ENCODE measurements around the gene SPECC1.
"Not testable (repeated sequence)": the region's sequence is repeated elsewhere in the genome, so short reads cannot be mapped to it uniquely, and the experiment has no call there.

The SPECC1 gene

GRCh38 chr17:20159406-20160069 lies 150.4 kb downstream of the SPECC1 start:
- Histone ChIP-seq H3K4me3 (ENCODE audit: low read depth in 1 of 2, low read length in 1 of 2) (no peak overlapping the region), H3K27ac (no peak overlapping the region), H3K27me3 (peaks cover 36% of the 10 kb centered on the region), H3K4me1 (ENCODE audit: control insufficient read depth in 1 of 2, insufficient read depth in 1 of 2, low read depth in 1 of 2, low read length in 1 of 2) (peaks cover 8 to 25% of the 10 kb centered on the region in 2 experiments), H3K9me3 (no peaks in the 10 kb centered on the region), H3K36me3 (no peaks in the 10 kb centered on the region)
- no peak for TF ChIP-seq CTCF (IDR thresholded peaks at IDR 0.05)

- not testable (repeated sequence) for H3K36me3 ChIP-seq; H3K4me3 ChIP-seq (ENCODE audit: low read depth in 1 of 2, low read length in 1 of 2); H3K9me3 ChIP-seq; H3K27me3 ChIP-seq; H3K27ac ChIP-seq; H3K4me1 ChIP-seq (ENCODE audit: control insufficient read depth in 1 of 2, insufficient read depth in 1 of 2, low read depth in 1 of 2, low read length in 1 of 2)
Measured at GRCh38 chr17:20165516-20165915, 156.4 kb downstream of the SPECC1 start.

- Histone ChIP-seq H3K27ac (no peak overlapping the region), H3K9me3 (no peaks in the 10 kb centered on the region), H3K27me3 (no peaks in the 10 kb centered on the region), H3K4me1 (ENCODE audit: control insufficient read depth in 1 of 2, insufficient read depth in 1 of 2, low read depth in 1 of 2, low read length in 1 of 2) (no peaks in the 10 kb centered on the region), H3K4me3 (ENCODE audit: low read depth in 1 of 2, low read length in 1 of 2) (no peak overlapping the region), H3K36me3 (no peaks in the 10 kb centered on the region)
- no peak for TF ChIP-seq CTCF (IDR thresholded peaks at IDR 0.05)
Measured at GRCh38 chr17:20170085-20170484, 160.9 kb downstream of the SPECC1 start.

- no peak overlapping the region for H3K27ac ChIP-seq
- TF ChIP-seq CTCF (IDR thresholded peaks at IDR 0.05), result no peak
- H3K4me3 ChIP-seq (ENCODE audit: low read depth in 1 of 2, low read length in 1 of 2), result no peak overlapping the region
- H3K36me3 ChIP-seq, result no peaks in the 10 kb centered on the region
- no peaks in the 10 kb centered on the region for H3K27me3 ChIP-seq
- no peaks in the 10 kb centered on the region for H3K9me3 ChIP-seq
- H3K4me1 ChIP-seq (ENCODE audit: control insufficient read depth in 1 of 2, insufficient read depth in 1 of 2, low read depth in 1 of 2, low read length in 1 of 2), result no peaks in the 10 kb centered on the region
Measured at GRCh38 chr17:20171741-20172365, 162.7 kb downstream of the SPECC1 start.

DNA sequence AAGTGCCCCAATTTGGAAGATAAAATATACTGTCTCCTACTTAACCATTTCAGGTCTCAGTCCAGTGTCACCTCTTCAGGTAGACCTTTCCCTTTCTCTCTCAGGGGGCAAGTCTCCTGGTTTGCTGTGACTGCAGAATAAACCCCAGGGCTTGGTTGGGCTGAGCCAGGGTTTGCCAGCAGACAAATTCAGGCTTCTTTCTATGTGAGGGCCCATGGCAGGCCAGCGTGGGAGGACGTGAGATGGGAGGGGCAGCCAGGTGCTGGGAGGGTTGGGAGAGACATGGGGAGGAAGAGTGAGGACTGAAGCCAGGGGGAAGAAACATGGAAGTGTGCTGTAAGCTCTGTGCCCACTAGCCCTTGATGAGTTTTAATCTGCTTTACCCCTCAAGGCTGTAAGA lies 163.2 kb downstream of the SPECC1 start:
- H3K4me3 ChIP-seq (ENCODE audit: low read depth in 1 of 2, low read length in 1 of 2), result no peak overlapping the region
- no peak for TF ChIP-seq CTCF (IDR thresholded peaks at IDR 0.05)
- H3K9me3 ChIP-seq, result no peaks in the 10 kb centered on the region
- no peak overlapping the region for H3K27ac ChIP-seq
- H3K4me1 ChIP-seq (ENCODE audit: control insufficient read depth in 1 of 2, insufficient read depth in 1 of 2, low read depth in 1 of 2, low read length in 1 of 2), result no peaks in the 10 kb centered on the region
- H3K36me3 ChIP-seq, result no peaks in the 10 kb centered on the region
- H3K27me3 ChIP-seq, result no peaks in the 10 kb centered on the region

- no peak overlapping the region for H3K4me3 ChIP-seq (ENCODE audit: low read depth in 1 of 2, low read length in 1 of 2)
- no peak overlapping the region for H3K27ac ChIP-seq
- no peaks in the 10 kb centered on the region for H3K27me3 ChIP-seq
- no peaks in the 10 kb centered on the region for H3K36me3 ChIP-seq
- H3K4me1 ChIP-seq (ENCODE audit: control insufficient read depth in 1 of 2, insufficient read depth in 1 of 2, low read depth in 1 of 2, low read length in 1 of 2), result no peaks in the 10 kb centered on the region
- H3K9me3 ChIP-seq, result no peaks in the 10 kb centered on the region
- TF ChIP-seq CTCF (IDR thresholded peaks at IDR 0.05), result no peak
Measured at GRCh38 chr17:20173091-20173490, 163.9 kb downstream of the SPECC1 start.
